Mucosa of gallbladder (tissue), 1 donor: ENCODE results near the gene IFIT3. TPM values are rescaled to one million over a fixed set of nuclear protein-coding genes. Genes with fewer than 3 reads are reported as not detected.

ENCODE experiments used
- total RNA-seq: library from RNA; stranded (reverse); gene quantifications from one replicate; pipeline ENCODE4 v1.2.1, GENCODE V29; 2021
- donor health status: DM: no; HTN: no; CAD: no.

Gene IFIT3
- total RNA-seq, 1 donor from 2014 or later: 11.1 TPM

Other genes starting within 250 kb of the IFIT3 start
- gene CH25H, start 120.7 kb upstream of the IFIT3 start, total RNA-seq: 4.0 TPM
- gene LIPA, start 76.2 kb upstream of the IFIT3 start, total RNA-seq: 62.0 TPM
- 11.8 TPM for gene IFIT2, start 26.0 kb upstream of the IFIT3 start, total RNA-seq
- gene IFIT1B, start 50.1 kb downstream of the IFIT3 start, total RNA-seq: not detected
- gene IFIT1, start 64.6 kb downstream of the IFIT3 start, total RNA-seq: 14.4 TPM
- gene IFIT5, start 86.6 kb downstream of the IFIT3 start, total RNA-seq: 14.7 TPM
- 0.43 TPM for gene SLC16A12, start 207.6 kb downstream of the IFIT3 start, total RNA-seq